GM12878 (cell line): ENCODE results near the gene UNC119B. TPM values are rescaled to one million over a fixed set of nuclear protein-coding genes. Genes with fewer than 3 reads are reported as not detected.
A peak's percentile ranks its signal among the peaks of the same experiment; 100 is the strongest.

Experiments used
- BACH1 ChIP-seq: fragments of 450-650 bp; IDR thresholded peaks from 2 replicates; pipeline ENCODE4 v1.6.1; 2017; ENCODE audit warnings: mild to moderate bottlenecking, borderline replicate concordance
- FOS ChIP-seq: IDR thresholded peaks from 3 replicates; pipeline ENCODE4 v1.6.1; 2011; ENCODE audit warnings: borderline replicate concordance; ENCODE audit not compliant: insufficient read length; ENCODE audit errors: extremely low read depth
- HDAC6 ChIP-seq: fragments of 200-600 bp; sonication (generic); IDR thresholded peaks from one replicate; pipeline ENCODE4 v1.8.0; 2017; ENCODE audit warnings: antibody characterized with exemption; ENCODE audit not compliant: unreplicated experiment
- IKZF1 ChIP-seq: fragments of 450-650 bp; conservative IDR thresholded peaks from 2 replicates; pipeline ENCODE4 v1.6.1; 2017; ENCODE audit warnings: antibody characterized with exemption, mild to moderate bottlenecking
- IRF4 ChIP-seq: IDR thresholded peaks from 2 replicates; pipeline ENCODE4 v1.6.1; 2011; ENCODE audit warnings: low read depth, low read length
- JUND ChIP-seq: IDR thresholded peaks from 2 replicates; pipeline ENCODE4 v1.6.1; 2012; ENCODE audit warnings: low read depth, mild to moderate bottlenecking, low read length, improper control_type of control experiment, moderate library complexity
- KLF5 ChIP-seq: fragments of 450-650 bp; IDR thresholded peaks from 2 replicates; pipeline ENCODE4 v1.6.1; 2014; ENCODE audit warnings: mild to moderate bottlenecking; ENCODE audit not compliant: partially characterized antibody
- MEF2A ChIP-seq: IDR thresholded peaks from 2 replicates; pipeline ENCODE4 v1.6.1; 2011; ENCODE audit warnings: low read depth, mild to moderate bottlenecking, low read length, moderate library complexity; ENCODE audit not compliant: insufficient read depth
- PAX8 ChIP-seq: fragments of 450-650 bp; IDR thresholded peaks from 2 replicates; pipeline ENCODE4 v1.6.1; 2017; ENCODE audit warnings: mild to moderate bottlenecking, moderate library complexity
- POU2F2 ChIP-seq: IDR thresholded peaks from 3 replicates; pipeline ENCODE4 v1.6.1; 2011; ENCODE audit warnings: low read depth, mild to moderate bottlenecking, low read length, borderline replicate concordance
- RAD51 ChIP-seq: fragments of 450-650 bp; IDR thresholded peaks from 2 replicates; pipeline ENCODE4 v1.6.1; 2016; ENCODE audit warnings: moderate library complexity, mild to moderate bottlenecking, inconsistent platforms
- RB1 ChIP-seq: fragments of 450-650 bp; formaldehyde crosslinking; IDR thresholded peaks from 2 replicates; pipeline ENCODE4 v1.6.1; 2017; ENCODE audit warnings: mild to moderate bottlenecking, borderline replicate concordance
- SRF ChIP-seq, 2 experiments: IDR thresholded peaks; 2 replicates each; pipeline ENCODE4 v1.6.1; 2011; ENCODE audit warnings: low read depth in 2 of 2, low read length in 2 of 2, mild to moderate bottlenecking in 1 of 2, moderate library complexity in 1 of 2
- STAT3 ChIP-seq: IDR thresholded peaks from 2 replicates; pipeline ENCODE4 v1.6.1; 2011; ENCODE audit warnings: low read depth, low read length, improper control_type of control experiment
- TBL1XR1 ChIP-seq: IDR thresholded peaks from 2 replicates; pipeline ENCODE4 v1.6.1; 2012; ENCODE audit warnings: low read depth, low read length, improper control_type of control experiment
- TCF3 ChIP-seq: IDR thresholded peaks from 2 replicates; pipeline ENCODE4 v1.6.1; 2012; ENCODE audit warnings: low read depth, mild to moderate bottlenecking, low read length, borderline replicate concordance; ENCODE audit not compliant: insufficient read depth
- ZBED1 ChIP-seq: IDR thresholded peaks from 2 replicates; pipeline ENCODE4 v1.6.1; 2016; ENCODE audit warnings: borderline replicate concordance
- ZNF384 ChIP-seq: IDR thresholded peaks from 2 replicates; pipeline ENCODE4 v1.6.1; 2012; ENCODE audit warnings: low read depth, mild to moderate bottlenecking, low read length, improper control_type of control experiment, borderline replicate concordance
- ZNF622 ChIP-seq: fragments of 450-650 bp; IDR thresholded peaks from 2 replicates; pipeline ENCODE4 v1.6.1; 2017; ENCODE audit warnings: mild to moderate bottlenecking, inconsistent platforms
- ZZZ3 ChIP-seq: IDR thresholded peaks from 2 replicates; pipeline ENCODE4 v1.6.1; 2011; ENCODE audit warnings: low read depth; ENCODE audit not compliant: control insufficient read depth, insufficient read length
- polyA plus RNA-seq, 11 experiments: library from polyadenylated mRNA; depleted of rRNA in 4 of 11; unstranded in 6 of 11; stranded (reverse) in 5 of 11; fragments of >200 nt; fragmentation: Nextera tagmentation in 4 of 11; fragmentation: Illumina TruSeq in 1 of 11; extraction: Ambion mirVana in 4 of 11; extraction: Trizol in 1 of 11; gene quantifications; 1 replicate in 1 of 11; 2 replicates in 10 of 11; pipeline versions ENCODE4 v1.2.1 to v1.2.3, GENCODE V29; 2011 to 2016; ENCODE audit warnings: inconsistent platforms in 2 of 11, missing spikeins in 2 of 11, low read depth in 1 of 11
- total RNA-seq, 4 experiments: library from RNA; depleted of rRNA in 3 of 4; stranded (reverse); fragments of >200 nt in 3 of 4; fragmentation: Illumina TruSeq in 1 of 4; extraction: Trizol in 1 of 4; gene quantifications; 2 replicates each; pipeline versions ENCODE4 v1.2.1 to v1.2.3, GENCODE V29; 2013 to 2021
- TF ChIP-seq, protein P1 (sequence below): IDR thresholded peaks from 2 replicates; pipeline ENCODE4 v1.6.1; 2011; ENCODE audit warnings: mild to moderate bottlenecking, low read depth, low read length, moderate library complexity; ENCODE audit not compliant: insufficient replicate concordance
- TF ChIP-seq, protein P2 (sequence below): fragments of 450-650 bp; IDR thresholded peaks from 2 replicates; pipeline ENCODE4 v1.6.1; 2017; ENCODE audit warnings: mild to moderate bottlenecking, moderate library complexity
- TF ChIP-seq, protein P3 (sequence below): fragments of 450-650 bp; IDR thresholded peaks from 2 replicates; pipeline ENCODE4 v1.6.1; 2017; ENCODE audit warnings: antibody characterized with exemption, mild to moderate bottlenecking, moderate library complexity

The UNC119B gene
- total and polyA plus RNA-seq, 10 of the 15 experiments (the other 5 are each of a cell fraction or from before 2014, with no cell fraction given): 4.3 to 31.5 (median 10.5) TPM

DNA sequence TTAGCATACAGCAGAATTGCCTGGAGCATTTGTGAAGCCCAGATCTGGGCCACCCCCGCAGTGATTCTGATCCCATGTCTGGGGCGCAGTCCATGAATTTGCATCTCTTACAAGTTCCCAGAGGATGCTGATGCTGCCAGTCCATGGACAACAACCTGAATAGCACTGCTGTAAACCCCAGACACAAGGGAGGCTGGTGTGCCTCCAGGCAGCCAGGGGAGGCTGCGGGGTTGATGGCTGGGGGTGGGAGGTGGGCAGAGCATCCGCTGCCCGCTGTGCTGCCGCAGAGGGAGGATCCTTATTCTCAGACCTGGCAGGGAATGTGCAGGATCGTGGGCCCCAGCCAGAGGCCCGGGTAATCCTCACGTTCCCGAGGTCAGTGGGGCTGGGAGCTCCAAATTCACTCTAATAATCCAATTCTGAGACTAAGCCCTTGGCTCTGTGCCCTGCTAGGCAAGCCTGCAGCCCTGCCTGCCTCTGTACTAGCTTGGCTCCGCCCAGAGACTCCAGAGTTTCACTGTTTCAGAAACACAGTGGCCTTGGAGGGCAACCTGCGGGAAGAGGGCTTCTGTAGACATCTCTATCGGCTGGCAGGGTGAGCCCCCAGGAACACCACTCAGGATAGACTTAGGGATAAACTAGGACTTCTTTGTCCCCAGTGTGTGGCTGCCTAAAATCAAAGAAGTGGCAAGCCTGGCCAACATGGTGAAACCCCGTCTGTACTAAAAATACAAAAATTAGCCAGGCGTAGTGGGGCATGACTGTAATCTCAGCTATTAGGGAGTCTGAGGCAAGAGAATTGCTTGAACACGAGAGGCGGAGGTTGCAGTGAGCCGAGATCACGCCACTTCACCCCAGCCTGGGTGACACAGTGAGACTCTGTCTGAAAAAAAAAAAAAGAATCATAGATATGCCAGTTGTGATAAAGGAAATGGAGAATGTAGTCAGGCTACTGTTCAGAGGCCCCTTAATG lies 41.1 kb upstream of the UNC119B start (continued):
- TF ChIP-seq, protein P1, sequence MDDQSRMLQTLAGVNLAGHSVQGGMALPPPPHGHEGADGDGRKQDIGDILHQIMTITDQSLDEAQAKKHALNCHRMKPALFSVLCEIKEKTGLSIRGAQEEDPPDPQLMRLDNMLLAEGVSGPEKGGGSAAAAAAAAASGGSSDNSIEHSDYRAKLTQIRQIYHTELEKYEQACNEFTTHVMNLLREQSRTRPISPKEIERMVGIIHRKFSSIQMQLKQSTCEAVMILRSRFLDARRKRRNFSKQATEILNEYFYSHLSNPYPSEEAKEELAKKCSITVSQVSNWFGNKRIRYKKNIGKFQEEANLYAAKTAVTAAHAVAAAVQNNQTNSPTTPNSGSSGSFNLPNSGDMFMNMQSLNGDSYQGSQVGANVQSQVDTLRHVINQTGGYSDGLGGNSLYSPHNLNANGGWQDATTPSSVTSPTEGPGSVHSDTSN: no peak
- no peak for TF ChIP-seq KLF5
- no peak for TF ChIP-seq FOS
- no peak for TF ChIP-seq STAT3
- no peak for TF ChIP-seq JUND
- no peak for TF ChIP-seq TCF3
- peak; percentile 88 for TF ChIP-seq IKZF1
- no peak; the same call in 1 of the 2 replicates for TF ChIP-seq ZBED1
- TF ChIP-seq RAD51: no peak
- TF ChIP-seq POU2F2: no peak
- TF ChIP-seq SRF (IDR thresholded peaks at IDR 0.05; ENCODE audit: low read depth in 2 of 2, low read length in 2 of 2): no peak
- TF ChIP-seq, protein P2, sequence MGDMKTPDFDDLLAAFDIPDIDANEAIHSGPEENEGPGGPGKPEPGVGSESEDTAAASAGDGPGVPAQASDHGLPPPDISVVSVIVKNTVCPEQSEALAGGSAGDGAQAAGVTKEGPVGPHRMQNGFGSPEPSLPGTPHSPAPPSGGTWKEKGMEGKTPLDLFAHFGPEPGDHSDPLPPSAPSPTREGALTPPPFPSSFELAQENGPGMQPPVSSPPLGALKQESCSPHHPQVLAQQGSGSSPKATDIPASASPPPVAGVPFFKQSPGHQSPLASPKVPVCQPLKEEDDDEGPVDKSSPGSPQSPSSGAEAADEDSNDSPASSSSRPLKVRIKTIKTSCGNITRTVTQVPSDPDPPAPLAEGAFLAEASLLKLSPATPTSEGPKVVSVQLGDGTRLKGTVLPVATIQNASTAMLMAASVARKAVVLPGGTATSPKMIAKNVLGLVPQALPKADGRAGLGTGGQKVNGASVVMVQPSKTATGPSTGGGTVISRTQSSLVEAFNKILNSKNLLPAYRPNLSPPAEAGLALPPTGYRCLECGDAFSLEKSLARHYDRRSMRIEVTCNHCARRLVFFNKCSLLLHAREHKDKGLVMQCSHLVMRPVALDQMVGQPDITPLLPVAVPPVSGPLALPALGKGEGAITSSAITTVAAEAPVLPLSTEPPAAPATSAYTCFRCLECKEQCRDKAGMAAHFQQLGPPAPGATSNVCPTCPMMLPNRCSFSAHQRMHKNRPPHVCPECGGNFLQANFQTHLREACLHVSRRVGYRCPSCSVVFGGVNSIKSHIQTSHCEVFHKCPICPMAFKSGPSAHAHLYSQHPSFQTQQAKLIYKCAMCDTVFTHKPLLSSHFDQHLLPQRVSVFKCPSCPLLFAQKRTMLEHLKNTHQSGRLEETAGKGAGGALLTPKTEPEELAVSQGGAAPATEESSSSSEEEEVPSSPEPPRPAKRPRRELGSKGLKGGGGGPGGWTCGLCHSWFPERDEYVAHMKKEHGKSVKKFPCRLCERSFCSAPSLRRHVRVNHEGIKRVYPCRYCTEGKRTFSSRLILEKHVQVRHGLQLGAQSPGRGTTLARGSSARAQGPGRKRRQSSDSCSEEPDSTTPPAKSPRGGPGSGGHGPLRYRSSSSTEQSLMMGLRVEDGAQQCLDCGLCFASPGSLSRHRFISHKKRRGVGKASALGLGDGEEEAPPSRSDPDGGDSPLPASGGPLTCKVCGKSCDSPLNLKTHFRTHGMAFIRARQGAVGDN: no peak
- TF ChIP-seq, protein P3, sequence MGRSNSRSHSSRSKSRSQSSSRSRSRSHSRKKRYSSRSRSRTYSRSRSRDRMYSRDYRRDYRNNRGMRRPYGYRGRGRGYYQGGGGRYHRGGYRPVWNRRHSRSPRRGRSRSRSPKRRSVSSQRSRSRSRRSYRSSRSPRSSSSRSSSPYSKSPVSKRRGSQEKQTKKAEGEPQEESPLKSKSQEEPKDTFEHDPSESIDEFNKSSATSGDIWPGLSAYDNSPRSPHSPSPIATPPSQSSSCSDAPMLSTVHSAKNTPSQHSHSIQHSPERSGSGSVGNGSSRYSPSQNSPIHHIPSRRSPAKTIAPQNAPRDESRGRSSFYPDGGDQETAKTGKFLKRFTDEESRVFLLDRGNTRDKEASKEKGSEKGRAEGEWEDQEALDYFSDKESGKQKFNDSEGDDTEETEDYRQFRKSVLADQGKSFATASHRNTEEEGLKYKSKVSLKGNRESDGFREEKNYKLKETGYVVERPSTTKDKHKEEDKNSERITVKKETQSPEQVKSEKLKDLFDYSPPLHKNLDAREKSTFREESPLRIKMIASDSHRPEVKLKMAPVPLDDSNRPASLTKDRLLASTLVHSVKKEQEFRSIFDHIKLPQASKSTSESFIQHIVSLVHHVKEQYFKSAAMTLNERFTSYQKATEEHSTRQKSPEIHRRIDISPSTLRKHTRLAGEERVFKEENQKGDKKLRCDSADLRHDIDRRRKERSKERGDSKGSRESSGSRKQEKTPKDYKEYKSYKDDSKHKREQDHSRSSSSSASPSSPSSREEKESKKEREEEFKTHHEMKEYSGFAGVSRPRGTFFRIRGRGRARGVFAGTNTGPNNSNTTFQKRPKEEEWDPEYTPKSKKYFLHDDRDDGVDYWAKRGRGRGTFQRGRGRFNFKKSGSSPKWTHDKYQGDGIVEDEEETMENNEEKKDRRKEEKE: no peak
- peak; percentile 82; the same call in 1 of the 2 replicates for TF ChIP-seq MEF2A
- no peak for TF ChIP-seq PAX8
- TF ChIP-seq RB1: no peak; the same call in 1 of the 2 replicates
- TF ChIP-seq IRF4: no peak
- no peak for TF ChIP-seq HDAC6
- TF ChIP-seq ZNF384: peak; percentile 85
- no peak for TF ChIP-seq ZZZ3
- no peak for TF ChIP-seq ZNF622
- TF ChIP-seq BACH1: peak; percentile 59; the same call in 1 of the 2 replicates
- no peak for TF ChIP-seq TBL1XR1
